Astrocyte (in vitro differentiated cells and primary cell): Measurements from ENCODE around the gene KNTC1.

ENCODE experiments used
- CTCF ChIP-seq: IDR thresholded peaks from 2 replicates; pipeline ENCODE4 v1.5.1; 2011; ENCODE audit warnings: low read depth, mild to moderate bottlenecking, inconsistent platforms, low read length, moderate library complexity; ENCODE audit not compliant: insufficient read depth
- EZH2 ChIP-seq: IDR thresholded peaks from 2 replicates; pipeline ENCODE4 v1.6.1; 2012; ENCODE audit warnings: mild to moderate bottlenecking, low read length, inconsistent platforms; ENCODE audit not compliant: insufficient read depth

GRCh38 chr12:122500685-122501488, 26.2 kb upstream of the KNTC1 start, which contains the start of gene ZCCHC8:
- TF ChIP-seq EZH2 (no peak), CTCF (no peak)
